Testis (tissue), 2 donors: ENCODE measurements around the gene TRIM14.

Experiments
- CTCF ChIP-seq, 3 experiments: fragments of 450-650 bp in 2 of 3; fragments of 200-600 bp in 1 of 3; sonication (generic) in 1 of 3; IDR thresholded peaks; one replicate each; pipeline ENCODE4 v1.5.1; 2016 to 2019; ENCODE audit warnings: antibody characterized with exemption in 3 of 3, mild to moderate bottlenecking in 2 of 3, moderate library complexity in 1 of 3
- POLR2A ChIP-seq: fragments of 450-650 bp; IDR thresholded peaks from one replicate; pipeline ENCODE4 v1.6.1; 2017; ENCODE audit warnings: antibody characterized with exemption, mild to moderate bottlenecking, moderate library complexity

DNA sequence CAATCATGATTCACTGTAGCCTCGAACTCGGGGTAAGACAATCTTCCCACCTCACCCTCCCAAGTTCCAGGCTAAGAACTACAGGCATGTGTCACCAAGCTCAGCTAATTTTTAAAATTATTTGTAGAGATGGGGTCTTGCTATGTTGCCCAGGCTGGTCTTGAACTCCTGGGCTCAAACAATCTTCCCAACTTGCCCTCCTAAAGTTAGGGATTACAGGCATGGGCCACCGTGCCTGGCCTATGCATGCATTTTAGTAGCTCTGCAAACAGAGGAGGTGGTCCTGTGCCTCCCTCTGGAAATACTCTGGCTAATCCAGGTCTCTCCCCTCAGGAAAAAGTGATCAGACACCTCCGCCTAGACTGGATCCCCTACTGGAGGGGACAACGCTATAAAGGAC, 21.5 kb upstream of the TRIM14 start:
- TF ChIP-seq CTCF (IDR thresholded peaks at IDR 0.05): no peak
- no peak for TF ChIP-seq POLR2A
